Measurements from ENCODE around the gene NRARP. TPM values are rescaled to one million over a fixed set of nuclear protein-coding genes. Genes with fewer than 3 reads are reported as not detected.
A peak's percentile ranks its signal among the peaks of the same experiment; 100 is the strongest.

Gene NRARP
- total RNA-seq, 4 donors from 2014 or later = 4.6 to 12.3 (median 7.2) TPM

DNA sequence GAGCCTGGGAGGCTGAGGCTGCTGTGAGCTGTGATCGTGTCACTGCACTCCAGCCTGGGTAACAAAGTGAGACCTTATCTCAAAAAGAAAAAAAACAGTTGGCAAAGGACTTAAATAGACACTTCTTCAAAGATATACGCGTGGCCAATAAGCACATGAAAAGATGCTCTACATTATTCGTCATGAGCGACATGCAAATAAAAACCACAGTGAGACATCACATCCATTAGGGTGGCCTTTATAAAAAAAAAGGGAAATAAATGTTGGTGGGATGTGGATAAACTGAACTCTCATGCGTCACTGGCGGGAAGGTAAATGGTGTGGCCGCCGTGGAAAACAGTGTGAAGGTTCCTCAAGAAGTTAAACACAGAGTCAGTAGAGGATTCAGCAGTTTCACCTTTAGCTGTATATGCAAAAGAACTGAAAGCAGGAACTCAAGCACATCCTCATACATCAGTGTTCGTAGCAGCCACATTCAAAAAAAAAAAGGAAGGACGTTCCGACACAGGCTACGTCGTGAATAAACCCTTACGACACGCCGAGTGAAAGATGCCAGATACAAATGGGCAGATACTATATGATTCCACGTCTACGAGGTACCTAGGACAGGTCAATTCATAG is 24.5 kb upstream of the NRARP start:
- no peak for ATAC-seq (ENCODE audit: low FRiP score)
- no peak for DNase-seq (ENCODE audit: low spot score)
- TF ChIP-seq, protein P1, sequence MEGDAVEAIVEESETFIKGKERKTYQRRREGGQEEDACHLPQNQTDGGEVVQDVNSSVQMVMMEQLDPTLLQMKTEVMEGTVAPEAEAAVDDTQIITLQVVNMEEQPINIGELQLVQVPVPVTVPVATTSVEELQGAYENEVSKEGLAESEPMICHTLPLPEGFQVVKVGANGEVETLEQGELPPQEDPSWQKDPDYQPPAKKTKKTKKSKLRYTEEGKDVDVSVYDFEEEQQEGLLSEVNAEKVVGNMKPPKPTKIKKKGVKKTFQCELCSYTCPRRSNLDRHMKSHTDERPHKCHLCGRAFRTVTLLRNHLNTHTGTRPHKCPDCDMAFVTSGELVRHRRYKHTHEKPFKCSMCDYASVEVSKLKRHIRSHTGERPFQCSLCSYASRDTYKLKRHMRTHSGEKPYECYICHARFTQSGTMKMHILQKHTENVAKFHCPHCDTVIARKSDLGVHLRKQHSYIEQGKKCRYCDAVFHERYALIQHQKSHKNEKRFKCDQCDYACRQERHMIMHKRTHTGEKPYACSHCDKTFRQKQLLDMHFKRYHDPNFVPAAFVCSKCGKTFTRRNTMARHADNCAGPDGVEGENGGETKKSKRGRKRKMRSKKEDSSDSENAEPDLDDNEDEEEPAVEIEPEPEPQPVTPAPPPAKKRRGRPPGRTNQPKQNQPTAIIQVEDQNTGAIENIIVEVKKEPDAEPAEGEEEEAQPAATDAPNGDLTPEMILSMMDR (IDR thresholded peaks at IDR 0.05) = no peak

DNA sequence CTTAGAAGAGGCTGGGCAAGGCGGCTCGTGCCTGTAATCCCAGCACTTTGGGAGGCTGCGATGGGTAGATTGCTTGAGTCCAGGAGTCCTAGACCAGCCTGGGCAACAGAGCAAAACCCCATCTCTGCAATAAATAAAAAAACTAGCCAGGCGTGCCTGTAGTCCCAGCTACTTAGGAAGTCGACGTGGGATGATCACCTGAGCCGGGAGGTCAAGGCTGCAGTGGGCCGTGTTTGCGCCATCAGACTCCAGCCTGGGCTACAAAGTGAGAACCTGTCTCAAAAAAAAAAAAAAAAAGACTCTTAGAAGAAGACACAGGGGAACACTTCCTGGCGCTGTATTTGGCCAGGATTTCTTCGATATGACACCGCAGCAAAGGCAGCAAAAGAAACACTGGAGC is 23.7 kb upstream of the NRARP start:
- TF ChIP-seq, protein P1 (IDR thresholded peaks at IDR 0.05) = no peak
- ATAC-seq (ENCODE audit: low FRiP score) (no peak), DNase-seq (ENCODE audit: low spot score) (no peak)

DNA sequence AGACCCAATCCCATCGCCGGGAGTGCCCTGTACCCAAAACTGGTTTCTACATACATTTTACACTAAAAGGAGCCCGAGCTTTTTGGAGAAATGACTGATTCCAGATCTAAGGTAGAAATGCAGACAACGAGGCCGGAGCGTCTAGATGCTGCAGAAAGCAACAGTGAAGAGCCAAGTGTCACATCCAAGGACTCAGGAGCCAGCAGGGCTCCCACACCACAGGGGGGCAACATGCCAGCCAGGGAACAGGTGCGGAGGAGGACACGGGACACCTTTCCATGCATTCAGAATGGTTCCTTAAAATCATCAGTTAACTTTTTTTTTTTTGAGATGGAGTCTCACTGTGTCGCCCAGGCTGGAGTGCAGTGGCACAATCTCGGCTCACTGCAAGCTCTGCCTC is 23.1 kb upstream of the NRARP start:
- DNase-seq (ENCODE audit: low spot score) = no peak
- ATAC-seq (ENCODE audit: low FRiP score) = no peak
- TF ChIP-seq, protein P1 (IDR thresholded peaks at IDR 0.05) = no peak

DNA sequence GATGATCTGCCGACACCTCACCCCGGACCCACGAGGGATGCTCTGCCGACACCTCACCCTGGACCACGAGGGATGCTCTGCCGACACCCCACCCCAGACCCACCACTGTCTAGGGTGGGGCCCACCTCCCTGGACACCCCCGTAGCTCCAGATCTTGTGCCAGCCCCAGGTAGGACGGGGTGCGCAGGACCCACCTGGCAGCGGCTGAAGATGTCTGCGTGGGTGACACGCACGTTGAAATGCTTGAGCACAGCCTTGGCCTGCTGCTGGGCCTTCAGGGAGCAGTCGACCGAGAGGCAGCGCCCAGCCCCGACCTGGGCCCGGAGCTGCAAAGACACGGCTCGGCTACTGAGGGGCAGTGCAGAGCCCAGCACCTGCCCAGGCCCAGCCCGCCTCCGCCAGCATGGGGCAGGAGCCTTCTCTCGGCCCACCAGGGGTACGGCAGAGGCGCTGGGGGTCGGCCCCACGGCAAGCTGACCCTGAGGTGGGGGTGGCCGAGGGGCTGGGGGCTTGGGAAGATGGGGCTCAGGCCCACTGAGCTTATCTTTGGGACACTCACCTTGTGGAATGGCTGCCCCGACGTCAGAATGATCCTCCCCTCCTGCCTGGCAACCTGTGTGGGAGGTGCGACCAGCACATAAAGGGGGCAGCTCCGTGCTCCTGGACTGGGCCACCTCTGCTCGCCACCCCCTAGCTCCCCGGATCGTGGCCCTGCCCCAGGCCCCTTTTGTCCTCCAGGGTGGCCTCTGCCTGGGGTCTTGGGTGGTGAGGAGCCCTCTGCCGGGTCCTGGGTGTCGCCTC is 21.7 kb upstream of the NRARP start:
- TF ChIP-seq, protein P1 (IDR thresholded peaks at IDR 0.05) = no peak
- DNase-seq (ENCODE audit: low spot score) (no peak), ATAC-seq (ENCODE audit: low FRiP score) (no peak)

DNA sequence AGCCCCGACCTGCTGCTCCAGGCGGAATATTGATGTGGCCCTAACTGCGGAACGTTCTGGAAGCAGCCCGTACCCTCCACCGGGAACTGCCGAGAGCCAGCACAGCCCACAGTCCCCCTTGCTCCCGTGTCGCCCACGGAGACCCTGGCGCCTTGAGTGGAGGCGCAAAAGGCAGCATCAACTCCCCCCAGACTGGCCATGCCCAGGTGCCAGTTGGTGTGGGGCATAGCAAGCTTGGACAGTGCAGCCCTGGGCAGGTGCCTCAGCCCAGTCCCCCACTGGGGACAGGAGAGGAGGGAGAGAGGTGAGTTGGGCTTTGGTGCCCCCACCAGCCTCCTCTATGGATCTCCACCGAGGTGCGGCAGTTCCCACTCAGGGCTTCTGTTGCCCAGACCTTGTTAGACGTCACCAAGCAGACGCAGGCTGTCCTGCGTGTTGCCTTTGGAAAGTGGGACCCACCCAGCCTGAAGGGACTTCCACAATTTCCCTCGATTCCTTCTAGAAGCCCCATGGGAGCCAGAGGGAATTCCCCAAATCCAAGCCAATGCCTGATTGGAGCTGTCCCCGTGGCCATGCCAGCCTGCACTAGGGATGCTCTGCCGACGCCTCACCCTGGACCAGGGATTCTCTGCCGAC is 19.8 kb upstream of the NRARP start:
- ATAC-seq (ENCODE audit: low FRiP score) (no peak), DNase-seq (ENCODE audit: low spot score) (no peak)
- TF ChIP-seq, protein P1 (IDR thresholded peaks at IDR 0.05) = no peak

DNA sequence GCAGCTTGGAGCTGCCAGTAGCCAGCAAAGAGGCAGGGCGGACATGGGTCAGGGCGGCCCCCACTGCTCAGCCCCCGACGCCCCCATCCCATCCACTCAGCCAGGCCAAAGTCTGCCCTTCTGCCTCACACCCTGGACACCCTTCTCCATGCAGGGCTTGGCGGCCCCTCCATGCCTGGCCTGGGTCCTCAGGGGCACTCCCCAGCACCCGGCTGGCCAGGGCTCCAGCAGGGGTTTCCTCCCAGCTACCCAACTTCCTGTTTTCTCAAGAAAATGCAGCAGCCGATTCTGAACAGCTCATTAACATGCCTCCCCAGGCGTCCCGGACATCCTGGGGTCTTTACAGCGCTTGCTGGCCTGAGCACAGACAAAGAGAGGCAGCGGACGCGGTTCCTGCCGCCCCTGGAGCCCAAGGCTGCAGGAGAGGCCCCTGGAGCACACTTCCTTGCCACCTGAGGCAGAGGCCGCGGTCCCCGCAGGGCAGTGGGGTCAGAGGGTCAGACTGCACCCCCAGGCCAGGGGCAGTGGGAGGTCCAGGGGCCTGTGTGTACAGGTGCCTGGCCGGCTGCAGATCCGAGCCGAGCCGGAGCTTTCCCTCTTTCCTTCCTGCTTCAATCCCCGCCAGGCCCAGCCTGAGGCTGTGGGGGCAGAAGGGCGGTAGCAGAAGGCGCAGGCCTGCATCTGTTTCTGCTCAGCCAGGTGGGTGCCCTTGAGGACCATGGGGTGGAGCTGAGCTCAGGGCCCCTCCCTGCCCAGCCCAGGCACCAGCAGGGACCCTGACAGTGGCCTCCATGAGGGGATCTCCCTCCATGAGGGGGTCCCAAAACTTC is 18.7 kb upstream of the NRARP start:
- TF ChIP-seq, protein P1 (IDR thresholded peaks at IDR 0.05) = no peak
- ATAC-seq (ENCODE audit: low FRiP score) = no peak
- peak; percentile 20 for DNase-seq (ENCODE audit: low spot score)

All from omental fat pad (tissue), 4 donors.